HL-60 (cell line): Measurements from ENCODE around the gene OXER1.

Source experiments
- DNase-seq, 2 experiments: peaks; one replicate each; pipeline ENCODE4 v3.0.0-alpha.2; 2010 to 2020; ENCODE audit warnings: low read depth in 1 of 2, low spot score in 1 of 2
- H3K27ac ChIP-seq: fragments of 250-450 bp; sonication (Bioruptor Pico); replicated peaks from 2 replicates; pipeline ENCODE4 v1.5.1; 2020; ENCODE audit warnings: mild to moderate bottlenecking, moderate library complexity
- H3K27me3 ChIP-seq: fragments of 250-450 bp; sonication (Bioruptor Pico); 2 replicates; pipeline ENCODE4 v1.5.1; 2021; ENCODE audit warnings: mild to moderate bottlenecking, moderate library complexity; ENCODE audit not compliant: insufficient read depth, poor library complexity, severe bottlenecking
- H3K4me3 ChIP-seq: replicated peaks from 2 replicates; pipeline ENCODE4 v1.5.1; 2011; ENCODE audit warnings: mild to moderate bottlenecking, control low read depth, low read length; ENCODE audit not compliant: insufficient read depth
- GABPA ChIP-seq: IDR thresholded peaks from 2 replicates; pipeline ENCODE4 v1.6.1; 2012; ENCODE audit warnings: low read depth
- POLR2AphosphoS5 ChIP-seq: IDR thresholded peaks from 2 replicates; pipeline ENCODE4 v1.6.1; 2012; ENCODE audit warnings: low read depth
- SPI1 ChIP-seq: IDR thresholded peaks from 2 replicates; pipeline ENCODE4 v1.6.1; 2012; ENCODE audit warnings: low read depth, mild to moderate bottlenecking, borderline replicate concordance
- TF ChIP-seq, protein P1 (sequence below): IDR thresholded peaks from one replicate; pipeline ENCODE4 v1.5.1; 2011; ENCODE audit warnings: low read length, control low read depth, inconsistent platforms; ENCODE audit not compliant: insufficient read depth
- TF ChIP-seq, protein P2 (sequence below): IDR thresholded peaks from 2 replicates; pipeline ENCODE4 v1.6.1; 2012; ENCODE audit warnings: low read depth; ENCODE audit not compliant: insufficient replicate concordance

The OXER1 gene

DNA sequence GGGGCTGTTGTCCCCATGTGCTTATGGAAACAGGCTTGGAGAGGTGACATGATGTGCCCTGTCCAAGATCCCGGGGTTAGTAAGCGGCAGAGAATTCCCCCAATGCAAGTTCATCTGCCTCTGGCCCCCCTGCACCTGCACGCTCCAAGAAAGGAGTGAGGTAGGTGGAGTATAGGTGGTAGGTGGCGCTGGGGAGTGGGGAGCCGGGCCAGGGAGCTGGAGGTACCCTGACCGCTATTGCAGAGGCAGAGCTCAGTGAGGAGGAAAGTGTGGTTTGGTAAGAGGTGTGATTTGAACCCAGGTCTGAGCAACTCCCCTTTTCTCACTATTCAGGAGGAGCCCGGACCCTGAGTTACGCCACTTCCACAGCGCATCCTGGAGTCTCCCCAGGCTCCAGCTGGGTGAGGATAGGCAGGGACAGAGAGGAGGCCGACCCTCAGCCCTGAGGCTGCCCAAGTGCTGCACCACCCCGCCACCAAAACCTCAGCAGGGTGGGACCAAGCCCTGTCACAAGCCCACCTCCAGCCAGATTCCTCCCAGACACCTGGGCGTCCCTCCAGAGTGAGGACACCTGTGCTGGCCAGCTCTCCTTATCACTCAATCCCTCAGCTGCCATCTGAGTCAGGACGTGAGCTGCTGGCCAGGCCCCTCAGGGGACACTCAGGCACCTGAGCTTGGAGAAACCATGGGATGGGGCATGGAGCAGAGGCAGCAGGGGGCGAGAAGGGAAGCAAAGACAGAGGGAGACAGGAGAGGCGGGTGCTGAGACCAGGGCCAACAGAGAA lies 22.8 kb upstream of the OXER1 start:
- Histone ChIP-seq H3K27ac (no peak overlapping the region), H3K27me3 (no peaks in the 10 kb centered on the region), H3K4me3 (no peak overlapping the region)
- TF ChIP-seq, protein P1, sequence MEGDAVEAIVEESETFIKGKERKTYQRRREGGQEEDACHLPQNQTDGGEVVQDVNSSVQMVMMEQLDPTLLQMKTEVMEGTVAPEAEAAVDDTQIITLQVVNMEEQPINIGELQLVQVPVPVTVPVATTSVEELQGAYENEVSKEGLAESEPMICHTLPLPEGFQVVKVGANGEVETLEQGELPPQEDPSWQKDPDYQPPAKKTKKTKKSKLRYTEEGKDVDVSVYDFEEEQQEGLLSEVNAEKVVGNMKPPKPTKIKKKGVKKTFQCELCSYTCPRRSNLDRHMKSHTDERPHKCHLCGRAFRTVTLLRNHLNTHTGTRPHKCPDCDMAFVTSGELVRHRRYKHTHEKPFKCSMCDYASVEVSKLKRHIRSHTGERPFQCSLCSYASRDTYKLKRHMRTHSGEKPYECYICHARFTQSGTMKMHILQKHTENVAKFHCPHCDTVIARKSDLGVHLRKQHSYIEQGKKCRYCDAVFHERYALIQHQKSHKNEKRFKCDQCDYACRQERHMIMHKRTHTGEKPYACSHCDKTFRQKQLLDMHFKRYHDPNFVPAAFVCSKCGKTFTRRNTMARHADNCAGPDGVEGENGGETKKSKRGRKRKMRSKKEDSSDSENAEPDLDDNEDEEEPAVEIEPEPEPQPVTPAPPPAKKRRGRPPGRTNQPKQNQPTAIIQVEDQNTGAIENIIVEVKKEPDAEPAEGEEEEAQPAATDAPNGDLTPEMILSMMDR = no peak
- no peak for TF ChIP-seq SPI1
- no peak for TF ChIP-seq POLR2AphosphoS5
- TF ChIP-seq GABPA = no peak
- TF ChIP-seq, protein P2, sequence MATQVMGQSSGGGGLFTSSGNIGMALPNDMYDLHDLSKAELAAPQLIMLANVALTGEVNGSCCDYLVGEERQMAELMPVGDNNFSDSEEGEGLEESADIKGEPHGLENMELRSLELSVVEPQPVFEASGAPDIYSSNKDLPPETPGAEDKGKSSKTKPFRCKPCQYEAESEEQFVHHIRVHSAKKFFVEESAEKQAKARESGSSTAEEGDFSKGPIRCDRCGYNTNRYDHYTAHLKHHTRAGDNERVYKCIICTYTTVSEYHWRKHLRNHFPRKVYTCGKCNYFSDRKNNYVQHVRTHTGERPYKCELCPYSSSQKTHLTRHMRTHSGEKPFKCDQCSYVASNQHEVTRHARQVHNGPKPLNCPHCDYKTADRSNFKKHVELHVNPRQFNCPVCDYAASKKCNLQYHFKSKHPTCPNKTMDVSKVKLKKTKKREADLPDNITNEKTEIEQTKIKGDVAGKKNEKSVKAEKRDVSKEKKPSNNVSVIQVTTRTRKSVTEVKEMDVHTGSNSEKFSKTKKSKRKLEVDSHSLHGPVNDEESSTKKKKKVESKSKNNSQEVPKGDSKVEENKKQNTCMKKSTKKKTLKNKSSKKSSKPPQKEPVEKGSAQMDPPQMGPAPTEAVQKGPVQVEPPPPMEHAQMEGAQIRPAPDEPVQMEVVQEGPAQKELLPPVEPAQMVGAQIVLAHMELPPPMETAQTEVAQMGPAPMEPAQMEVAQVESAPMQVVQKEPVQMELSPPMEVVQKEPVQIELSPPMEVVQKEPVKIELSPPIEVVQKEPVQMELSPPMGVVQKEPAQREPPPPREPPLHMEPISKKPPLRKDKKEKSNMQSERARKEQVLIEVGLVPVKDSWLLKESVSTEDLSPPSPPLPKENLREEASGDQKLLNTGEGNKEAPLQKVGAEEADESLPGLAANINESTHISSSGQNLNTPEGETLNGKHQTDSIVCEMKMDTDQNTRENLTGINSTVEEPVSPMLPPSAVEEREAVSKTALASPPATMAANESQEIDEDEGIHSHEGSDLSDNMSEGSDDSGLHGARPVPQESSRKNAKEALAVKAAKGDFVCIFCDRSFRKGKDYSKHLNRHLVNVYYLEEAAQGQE = no peak
- DNase-seq = no peak

DNA sequence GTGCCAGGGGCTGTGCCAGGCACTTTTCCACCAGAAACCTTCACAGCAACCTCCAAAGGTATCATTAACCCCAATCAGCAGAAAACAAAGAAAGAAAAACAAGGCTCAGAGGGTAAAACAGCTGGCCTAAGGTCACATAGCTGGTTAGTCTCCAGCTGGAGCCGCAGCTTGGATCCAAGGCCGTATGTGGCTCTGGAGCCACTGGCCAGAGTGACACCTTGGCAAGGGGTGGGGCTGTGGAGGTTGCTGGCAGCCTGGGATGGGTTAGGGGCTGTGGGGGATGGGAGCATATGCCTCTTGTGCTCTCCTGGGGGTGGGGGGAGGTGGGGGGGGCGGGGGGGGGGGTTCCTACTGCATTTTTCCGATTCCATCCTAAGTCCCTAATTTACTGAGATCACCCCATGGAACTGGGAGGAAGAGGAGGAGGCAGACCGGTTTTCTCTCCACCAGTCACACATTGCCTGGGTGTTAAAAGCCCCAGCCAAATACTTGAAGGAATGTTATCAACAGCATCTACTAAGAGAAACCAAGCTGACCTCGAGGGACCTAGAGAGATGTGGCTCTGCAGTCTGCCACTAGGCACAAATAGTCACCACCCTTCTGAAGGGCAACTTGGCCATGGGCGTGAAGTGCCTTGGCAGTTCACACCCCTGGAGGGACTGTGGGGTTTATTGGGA lies 20.4 kb upstream of the OXER1 start:
- no peak for DNase-seq
- Histone ChIP-seq H3K27me3 (no peaks in the 10 kb centered on the region), H3K4me3 (no peak overlapping the region), H3K27ac (no peak overlapping the region)
- TF ChIP-seq POLR2AphosphoS5 (no peak), GABPA (no peak), SPI1 (no peak)
- TF ChIP-seq, protein P1 = no peak
- TF ChIP-seq, protein P2 = no peak

DNA sequence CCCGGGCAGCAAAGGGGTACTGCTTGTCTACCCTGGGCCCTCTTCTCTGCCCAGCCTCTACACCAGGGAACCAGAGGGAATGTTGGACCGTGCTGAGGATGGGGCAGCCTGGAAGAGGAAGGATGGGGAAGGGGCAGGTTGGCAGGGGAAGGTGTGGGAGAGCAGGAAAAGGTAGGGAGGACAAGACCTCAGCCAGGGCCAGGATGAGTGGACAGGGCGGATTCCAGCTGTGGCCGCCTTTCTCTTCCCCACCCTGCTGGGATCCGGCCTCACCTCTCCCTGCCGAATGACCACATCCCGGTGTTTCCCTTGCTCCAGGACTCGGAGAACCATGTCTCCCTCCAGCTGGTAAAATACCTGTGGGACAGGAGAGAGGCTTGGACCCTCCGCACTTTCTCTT lies 19.6 kb upstream of the OXER1 start:
- Histone ChIP-seq H3K27ac (no peak overlapping the region), H3K4me3 (no peak overlapping the region), H3K27me3 (no peaks in the 10 kb centered on the region)
- TF ChIP-seq, protein P1 = no peak
- TF ChIP-seq, protein P2 = no peak
- TF ChIP-seq SPI1 (no peak), POLR2AphosphoS5 (no peak), GABPA (no peak)
- DNase-seq = no peak
